ENCODE results near the gene CSNK2A1. TPM values are rescaled to one million over a fixed set of nuclear protein-coding genes. Genes with fewer than 3 reads are reported as not detected.

Gene CSNK2A1
- total RNA-seq, 2 donors from 2014 or later = 40.5 to 52.7 TPM

- WGBS, 2 donors = 85 to 92% methylated on average over 9 to 13 of the region's 13 CpGs
- Histone ChIP-seq H3K4me3 (no peak overlapping the region), H3K27me3 (no peaks in the 10 kb centered on the region), H3K4me1 (no peaks in the 10 kb centered on the region), H3K9me3 (no peaks in the 10 kb centered on the region), H3K27ac (no peak overlapping the region), H3K36me3 (replicated peaks in 1 of 2; ENCODE audit: insufficient read depth in 1 of 2, low read depth in 2 of 2) (peaks cover 0 to 3% of the 10 kb centered on the region in 2 donors)
- no peak for TF ChIP-seq POLR2A (IDR thresholded peaks at IDR 0.05)
- TF ChIP-seq CTCF (IDR thresholded peaks at IDR 0.05) = no peak
- no peak for DNase-seq
- no peak for ATAC-seq
- intact Hi-C loops (cut with DNase I) = loop anchor here (10.0 kb wide), 1 partner anchor 77 kb away; no protein-coding TSS in a partner anchor
Observed at GRCh38 chr20:432208-432607, 111.4 kb downstream of the CSNK2A1 start.

GRCh38 chr20:431012-431904 lies 112.3 kb downstream of the CSNK2A1 start:
- ATAC-seq = peak; percentile 83
- DNase-seq = peak; percentile 71 to 86 (median 82)
- H3K36me3 ChIP-seq (replicated peaks in 1 of 2; ENCODE audit: insufficient read depth in 1 of 2, low read depth in 2 of 2) = peaks cover 0 to 2% of the 10 kb centered on the region in 2 donors
- H3K27me3 ChIP-seq = no peaks in the 10 kb centered on the region
- intact Hi-C loops (cut with DNase I) = loop anchor here (10.0 kb wide), 1 partner anchor 76 kb away; no protein-coding TSS in a partner anchor
- no peaks in the 10 kb centered on the region for H3K9me3 ChIP-seq
- no peak overlapping the region for H3K4me3 ChIP-seq
- no peaks in the 10 kb centered on the region for H3K4me1 ChIP-seq
- TF ChIP-seq POLR2A (IDR thresholded peaks at IDR 0.05) (no peak), CTCF (IDR thresholded peaks at IDR 0.05) (peak; percentile 52 to 97 (median 87))
- 57 to 62% methylated on average over 12 to 17 of the region's 17 CpGs for WGBS, 2 donors
- no peak overlapping the region for H3K27ac ChIP-seq

- ATAC-seq (no peak), DNase-seq (no peak)
- H3K27me3 ChIP-seq = no peaks in the 10 kb centered on the region
- H3K4me1 ChIP-seq = no peaks in the 10 kb centered on the region
- TF ChIP-seq CTCF (IDR thresholded peaks at IDR 0.05) = no peak
- no peak for TF ChIP-seq POLR2A (IDR thresholded peaks at IDR 0.05)
- H3K9me3 ChIP-seq = no peaks in the 10 kb centered on the region
- no peak overlapping the region for H3K4me3 ChIP-seq
- intact Hi-C loops (cut with DNase I) = loop anchor here (10.0 kb wide), 1 partner anchor 76 kb away; no protein-coding TSS in a partner anchor
- H3K27ac ChIP-seq = no peak overlapping the region
- WGBS, 2 donors = 83 to 86% methylated on average over 10 to 21 of the region's 21 CpGs
- H3K36me3 ChIP-seq (replicated peaks in 1 of 2; ENCODE audit: insufficient read depth in 1 of 2, low read depth in 2 of 2) = peaks cover 0 to 2% of the 10 kb centered on the region in 2 donors
Observed at GRCh38 chr20:430091-430999, 113.2 kb downstream of the CSNK2A1 start.

- 80% methylated on average over 14 of the region's 14 CpGs; no CpG with 5 or more reads in 1 of the 2 donors for WGBS, 2 donors
- no peaks in the 10 kb centered on the region for H3K27me3 ChIP-seq
- no peak overlapping the region for H3K4me3 ChIP-seq
- TF ChIP-seq CTCF (IDR thresholded peaks at IDR 0.05) (no peak), POLR2A (IDR thresholded peaks at IDR 0.05) (no peak)
- no peaks in the 10 kb centered on the region for H3K4me1 ChIP-seq
- DNase-seq (no peak), ATAC-seq (no peak)
- no peaks in the 10 kb centered on the region for H3K9me3 ChIP-seq
- peaks cover 0 to 2% of the 10 kb centered on the region in 2 donors for H3K36me3 ChIP-seq (replicated peaks in 1 of 2; ENCODE audit: insufficient read depth in 1 of 2, low read depth in 2 of 2)
- H3K27ac ChIP-seq = no peak overlapping the region
- intact Hi-C loops (cut with DNase I) = no loop called here
Observed at GRCh38 chr20:428658-429200, 114.9 kb downstream of the CSNK2A1 start.

Data from body of pancreas (tissue), 4 donors.